Mammary microvascular endothelial cell (primary cell): ENCODE results near the gene KRT76. TPM values are rescaled to one million over a fixed set of nuclear protein-coding genes. Genes with fewer than 3 reads are reported as not detected.

ENCODE experiments used
- total RNA-seq: library from RNA; depleted of rRNA; stranded (reverse); fragments of >200 nt; gene quantifications from 2 replicates; pipeline ENCODE4 v1.2.3, GENCODE V29; 2015

KRT76 gene
- total RNA-seq, result not detected in 2 replicates

GRCh38 chr12:52776913-52777395 is at the start of gene KRT76:
KRT76 (minus strand) TSS chr12:52777345; CDS start chr12:52777291, 54 bp downstream.

GRCh38 chr12:52813885-52814709 is 37.0 kb upstream of the KRT76 start, which contains the start of gene KRT4:
KRT4 (minus strand) TSS chr12:52814116; CDS start chr12:52814058, 58 bp downstream.

GRCh38 chr12:52795694-52796428 is 18.7 kb upstream of the KRT76 start, which contains the start of gene KRT3:
KRT3 (minus strand) TSS chr12:52796117; CDS start chr12:52796042, 75 bp downstream.

Other genes starting within 250 kb of the KRT76 start
- gene KRT71, start 224.2 kb downstream of the KRT76 start, total RNA-seq, result under 0.01 TPM in 1 of 2 replicates, not detected in the other
- not detected in 2 replicates for gene KRT74, start 203.5 kb downstream of the KRT76 start, total RNA-seq
- gene KRT72, start 175.9 kb downstream of the KRT76 start, total RNA-seq, result not detected in 2 replicates
- not detected in 2 replicates for gene KRT73, start 158.8 kb downstream of the KRT76 start, total RNA-seq
- gene KRT2, start 125.1 kb downstream of the KRT76 start, total RNA-seq, result not detected in 2 replicates
- not detected in 2 replicates for gene KRT1, start 96.9 kb downstream of the KRT76 start, total RNA-seq
- gene KRT77, start 73.8 kb downstream of the KRT76 start, total RNA-seq, result not detected in 2 replicates
- not detected in 2 replicates for gene KRT3, start 18.8 kb upstream of the KRT76 start, total RNA-seq
- not detected in 2 replicates for gene KRT4, start 36.8 kb upstream of the KRT76 start, total RNA-seq
- not detected in 2 replicates for gene KRT79, start 57.0 kb upstream of the KRT76 start, total RNA-seq
- not detected in 2 replicates for gene KRT78, start 71.6 kb upstream of the KRT76 start, total RNA-seq
- 13.9 and 14.4 TPM in 2 replicates for gene KRT8, start 127.7 kb upstream of the KRT76 start, total RNA-seq
- 253 and 287 TPM in 2 replicates for gene KRT18, start 171.8 kb upstream of the KRT76 start, total RNA-seq
- 273 and 317 TPM in 2 replicates for gene EIF4B, start 229.1 kb upstream of the KRT76 start, total RNA-seq